GM08714 (cell line): ENCODE results near the gene CORIN.
"Not testable (repeated sequence)": the region's sequence is repeated elsewhere in the genome, so short reads cannot be mapped to it uniquely, and the experiment has no call there.

Experiments
- H3K4me3 ChIP-seq: fragments of 200-500 bp; sonication (Bioruptor generic); 2 replicates; pipeline ENCODE4 v1.5.1; 2014; ENCODE audit warnings: mild to moderate bottlenecking, low read length, inconsistent platforms
- ZNF274 ChIP-seq: IDR thresholded peaks from 2 replicates; pipeline ENCODE4 v1.6.1; 2012; ENCODE audit warnings: mild to moderate bottlenecking, low read depth, low read length

Gene CORIN

DNA sequence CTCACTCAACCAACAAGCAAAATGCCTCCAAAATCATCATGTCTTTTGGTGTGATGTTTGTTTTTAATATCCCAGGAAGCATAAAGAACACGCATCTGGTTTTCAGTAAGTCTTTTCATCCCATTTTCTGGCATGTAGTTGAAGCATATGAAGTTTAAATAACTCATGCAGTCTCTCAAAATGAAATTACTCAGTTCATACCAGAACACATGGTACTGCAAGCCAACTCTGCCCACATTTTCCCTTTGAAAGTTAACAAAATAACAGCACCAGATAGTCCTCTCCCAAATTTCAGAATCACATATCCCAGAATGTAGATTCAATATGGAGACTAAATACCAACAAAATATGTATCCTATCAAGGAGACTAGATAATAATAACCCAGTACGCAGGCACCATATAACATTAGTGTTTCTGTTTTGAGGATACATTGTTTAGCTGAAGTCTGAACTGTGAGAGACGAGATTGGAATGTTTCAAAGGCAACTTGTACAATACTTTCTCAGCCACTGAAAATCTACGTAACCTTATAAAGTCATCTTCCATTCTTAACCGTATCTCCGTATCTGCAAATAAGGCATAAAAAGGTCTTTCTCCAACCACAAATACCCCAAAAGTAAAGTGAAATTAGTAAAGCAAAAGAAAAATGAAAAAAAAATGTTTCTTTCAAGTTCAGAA is 23.1 kb downstream of the CORIN start:
- H3K4me3 ChIP-seq: no peak overlapping the region
- TF ChIP-seq ZNF274: no peak

DNA sequence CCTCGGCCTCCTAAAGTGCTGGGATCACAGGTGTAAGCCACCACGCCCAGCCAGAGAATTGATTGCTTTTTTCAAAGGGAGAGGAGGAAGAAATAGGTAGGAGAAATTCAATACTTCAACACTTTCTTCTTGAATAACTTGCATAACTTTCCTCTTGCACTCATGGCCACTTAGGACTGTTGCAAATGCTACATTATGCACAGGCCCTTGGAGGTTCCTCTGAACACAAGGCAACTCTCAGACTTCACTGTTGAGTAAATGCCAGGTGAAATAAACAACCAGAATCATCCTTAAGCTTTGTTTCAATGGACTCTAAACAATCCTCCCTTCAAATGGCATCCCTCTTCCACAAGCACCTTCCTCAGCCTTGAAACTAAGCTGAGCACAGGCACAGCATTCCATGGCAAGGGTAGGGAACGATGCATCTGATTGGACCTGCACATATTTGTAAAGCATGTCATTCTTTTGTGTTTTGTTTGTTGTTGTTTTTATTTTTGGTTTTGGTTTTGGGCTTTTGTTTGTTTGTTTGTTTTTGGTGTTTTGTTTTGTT is 28.1 kb downstream of the CORIN start:
- TF ChIP-seq ZNF274: no peak
- no peak overlapping the region for H3K4me3 ChIP-seq

DNA sequence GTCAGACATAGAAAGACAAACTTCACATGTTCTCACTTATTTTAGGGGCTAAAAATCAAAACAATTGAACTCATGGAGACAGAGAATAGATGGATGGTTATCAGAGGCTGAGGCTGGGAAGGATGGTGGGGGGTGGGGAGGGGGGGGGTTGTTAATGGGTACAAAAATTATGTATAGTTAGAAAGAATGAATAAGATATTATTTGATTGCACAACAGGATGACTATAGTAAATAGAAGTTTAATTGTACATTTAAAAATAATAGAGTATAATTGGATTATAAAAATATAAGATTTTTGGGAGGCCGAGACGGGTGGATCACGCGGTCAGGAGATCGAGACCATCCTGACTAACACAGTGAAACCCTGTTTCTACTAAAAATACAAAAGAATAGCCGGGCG is 33.3 kb downstream of the CORIN start:
- TF ChIP-seq ZNF274: no peak
- no peak overlapping the region for H3K4me3 ChIP-seq

DNA sequence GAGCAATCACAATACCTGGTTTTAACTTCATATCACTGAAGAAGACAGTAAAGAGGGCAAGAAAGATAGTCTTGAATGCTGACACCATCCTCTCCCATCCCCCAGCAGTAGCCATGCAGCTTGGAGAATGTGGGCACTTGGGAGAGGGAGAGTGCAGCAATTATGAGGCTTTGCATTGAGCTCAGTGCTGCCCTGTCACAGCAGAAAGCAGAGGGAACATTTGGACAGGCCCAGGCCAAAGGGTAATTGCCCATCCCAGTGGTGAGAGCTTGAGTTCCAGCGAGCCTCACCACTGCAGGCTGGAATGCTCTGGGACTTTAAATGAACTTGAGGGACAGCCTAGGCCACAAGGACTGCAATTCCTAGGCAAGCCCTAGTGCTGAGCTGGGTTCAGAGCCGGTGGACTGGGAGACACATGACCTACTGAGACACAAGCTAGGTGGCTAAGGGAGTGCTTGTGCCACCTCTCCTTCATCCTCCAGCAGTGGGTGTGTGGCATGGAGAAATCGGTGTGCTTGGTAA is 36.3 kb downstream of the CORIN start:
- TF ChIP-seq ZNF274: no peak
- no peak overlapping the region for H3K4me3 ChIP-seq

DNA sequence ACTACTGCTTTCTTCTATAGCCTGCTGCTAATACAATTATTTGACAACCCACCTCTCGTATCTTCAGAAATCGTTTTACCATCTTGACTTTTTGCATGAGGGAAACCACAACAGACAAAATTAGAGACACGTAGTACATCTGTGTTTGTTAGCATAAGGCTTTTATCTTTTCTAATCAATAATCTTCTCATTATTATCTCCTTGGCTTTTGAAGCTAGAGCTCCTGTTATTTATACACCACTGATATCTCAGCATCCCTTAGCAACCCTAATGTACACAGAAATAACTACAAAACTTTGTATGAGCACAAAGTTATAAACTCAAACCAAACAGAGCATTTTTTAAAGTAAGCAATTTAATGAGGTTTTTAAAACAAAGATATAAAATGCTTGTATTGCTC is 39.7 kb downstream of the CORIN start:
- no peak for TF ChIP-seq ZNF274

DNA sequence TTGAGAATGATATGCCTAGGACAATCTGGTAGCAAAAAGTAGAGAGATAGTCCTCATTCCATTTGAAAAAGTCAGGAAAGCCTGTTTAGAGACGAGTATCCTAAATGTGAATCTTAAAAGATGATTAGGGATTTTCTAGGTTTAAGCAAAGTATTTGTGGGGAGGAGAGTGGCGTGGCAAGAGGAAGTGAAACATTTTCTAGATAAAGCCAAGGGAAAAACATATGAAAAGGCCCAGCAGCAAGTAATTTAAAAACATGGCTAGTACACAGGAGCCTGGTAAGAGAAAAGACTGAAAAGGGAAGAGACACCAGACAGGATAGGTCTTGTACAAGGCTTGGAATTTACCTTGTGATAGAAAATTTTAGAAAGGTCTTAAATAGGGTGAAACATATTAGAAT is 45.9 kb downstream of the CORIN start:
- no peak overlapping the region for H3K4me3 ChIP-seq
- TF ChIP-seq ZNF274: no peak

More for the DNA sequence above, 39.7 kb downstream of the CORIN start:
- no peak overlapping the region for H3K4me3 ChIP-seq

DNA sequence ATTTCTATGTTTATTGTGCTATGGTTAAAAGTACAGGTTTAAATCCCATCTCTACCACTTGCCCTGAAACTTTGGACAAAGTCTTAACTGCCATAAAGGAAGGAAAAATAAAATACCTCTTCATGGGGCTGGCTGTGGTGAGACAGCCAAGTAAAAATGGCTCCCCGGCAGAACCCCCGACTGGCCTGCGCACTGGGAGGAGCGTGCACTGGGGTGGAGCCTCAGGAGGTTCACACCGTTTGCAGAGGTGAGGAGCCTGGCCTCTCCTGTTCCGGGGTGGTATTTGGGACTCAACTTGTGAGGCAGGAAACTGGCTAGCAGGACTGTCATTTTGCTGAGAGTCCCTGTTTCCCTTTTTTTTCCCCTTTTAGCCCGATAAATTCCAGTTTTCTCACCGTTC is 47.8 kb downstream of the CORIN start:
- no peak overlapping the region for H3K4me3 ChIP-seq
- TF ChIP-seq ZNF274: no peak

DNA sequence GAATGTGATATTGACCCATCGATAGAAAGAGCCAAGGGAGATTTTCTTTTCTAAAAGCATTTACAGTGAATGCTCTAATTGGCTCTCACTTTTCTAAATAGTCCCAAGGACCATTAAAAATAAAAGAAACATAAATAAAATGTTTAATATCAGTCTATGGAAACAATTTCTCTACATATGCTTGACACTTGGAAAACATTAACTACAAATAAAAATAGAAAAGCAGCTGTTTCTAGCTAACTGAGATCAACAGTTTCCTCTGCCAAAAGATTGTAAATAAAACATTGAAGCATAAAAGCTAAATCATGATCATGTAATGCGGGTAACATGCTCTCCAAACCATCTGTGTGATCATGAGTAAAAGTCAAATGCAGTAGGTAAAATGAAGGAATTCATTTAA is 49.7 kb downstream of the CORIN start:
- H3K4me3 ChIP-seq: no peak overlapping the region
- TF ChIP-seq ZNF274: no peak

DNA sequence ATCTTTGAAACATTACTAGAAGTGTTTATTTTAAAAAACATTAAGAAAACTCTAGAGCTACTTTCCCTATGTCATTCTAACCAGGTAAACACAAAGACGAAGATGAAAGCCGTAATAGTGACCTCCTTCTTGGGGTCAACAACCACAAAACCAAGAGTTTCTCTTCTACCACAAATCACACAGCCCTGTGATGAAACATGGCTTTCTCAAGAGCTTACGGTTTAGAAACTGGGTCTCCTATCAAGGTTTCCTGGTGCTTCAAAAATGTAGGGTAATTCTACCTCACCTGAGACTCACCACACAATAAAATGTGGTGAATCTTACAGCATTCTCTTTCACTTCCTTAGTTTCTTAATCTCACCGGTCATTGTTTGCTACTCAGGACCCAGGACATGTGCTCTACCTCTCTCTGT is 50.9 kb downstream of the CORIN start:
- TF ChIP-seq ZNF274: no peak
- no peak overlapping the region for H3K4me3 ChIP-seq

DNA sequence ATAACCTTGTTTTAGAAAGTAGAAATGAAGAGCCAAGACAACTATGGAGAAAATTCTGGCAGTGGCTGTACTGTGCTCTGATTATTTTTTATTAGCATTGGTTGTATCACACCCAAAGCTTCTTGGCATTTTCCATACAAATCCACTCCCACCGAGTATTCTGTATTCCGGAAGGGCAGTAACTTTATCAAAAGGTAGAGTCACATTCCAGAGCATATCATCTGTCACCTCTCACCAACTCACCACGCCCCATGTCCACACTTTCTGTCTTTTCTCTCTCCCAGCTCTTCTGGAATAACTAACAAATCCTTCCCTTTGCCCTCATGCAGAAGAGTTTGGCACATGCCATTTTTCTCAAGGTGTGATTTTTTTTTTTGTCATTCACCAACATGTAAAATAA is 52.7 kb downstream of the CORIN start:
- no peak overlapping the region for H3K4me3 ChIP-seq
- TF ChIP-seq ZNF274: no peak

DNA sequence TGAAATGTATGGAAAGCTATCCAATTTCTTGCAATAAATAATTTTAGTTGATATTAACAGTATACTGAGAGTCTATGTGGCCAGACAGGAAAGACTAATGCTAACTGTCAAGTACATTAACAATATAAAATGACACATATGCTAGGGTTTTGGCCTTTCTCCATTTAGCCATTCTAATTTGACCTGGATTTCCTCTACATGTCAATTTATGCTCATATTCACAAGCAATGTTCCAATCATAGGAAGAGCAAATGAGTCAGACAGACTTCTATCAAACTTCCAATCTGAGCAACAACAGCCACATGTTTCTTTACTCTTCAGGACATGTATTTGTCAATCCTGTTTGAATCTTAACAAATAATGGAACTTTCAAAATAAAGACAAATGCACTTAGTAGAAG is 53.6 kb downstream of the CORIN start:
- no peak overlapping the region for H3K4me3 ChIP-seq
- no peak for TF ChIP-seq ZNF274

DNA sequence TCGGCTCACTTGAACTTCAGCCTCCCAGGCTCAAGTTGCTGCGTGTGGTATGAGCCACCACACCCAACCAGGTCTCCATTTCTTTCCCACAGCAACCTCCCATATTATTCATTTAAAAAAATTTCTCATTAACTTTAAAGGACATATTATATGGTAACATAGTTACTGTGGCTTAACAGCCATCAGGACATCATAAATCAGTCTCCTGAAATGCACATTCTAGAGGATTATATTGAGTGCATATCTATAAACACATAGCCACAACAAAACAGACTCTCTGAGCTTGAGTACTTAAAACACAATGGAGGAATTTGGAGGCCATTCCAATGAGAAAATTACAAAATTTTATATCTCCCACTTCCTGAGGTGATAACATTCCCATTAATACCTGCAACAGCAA is 61.5 kb downstream of the CORIN start:
- TF ChIP-seq ZNF274: no peak
- H3K4me3 ChIP-seq: no peak overlapping the region

DNA sequence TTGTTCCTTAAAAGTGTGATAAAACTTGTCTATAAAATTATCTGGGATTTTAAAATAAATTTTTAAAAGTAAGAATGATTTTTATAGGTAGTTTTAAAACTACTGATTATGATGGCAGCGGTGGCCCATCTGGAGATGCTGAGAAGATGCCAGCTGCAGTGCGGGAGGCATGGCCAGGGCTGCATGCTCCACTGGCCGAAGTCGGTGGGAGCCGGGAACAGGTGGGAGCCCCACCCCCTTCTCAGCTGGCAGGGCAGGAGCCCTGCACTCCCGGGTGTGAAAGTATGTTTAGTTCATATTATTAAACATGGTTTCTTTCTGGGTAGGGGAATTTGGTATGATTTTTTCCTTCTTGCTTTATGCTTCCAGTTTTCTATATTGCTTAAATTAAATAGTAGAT is 63.8 kb downstream of the CORIN start:
- H3K4me3 ChIP-seq: no peak overlapping the region
- no peak for TF ChIP-seq ZNF274

DNA sequence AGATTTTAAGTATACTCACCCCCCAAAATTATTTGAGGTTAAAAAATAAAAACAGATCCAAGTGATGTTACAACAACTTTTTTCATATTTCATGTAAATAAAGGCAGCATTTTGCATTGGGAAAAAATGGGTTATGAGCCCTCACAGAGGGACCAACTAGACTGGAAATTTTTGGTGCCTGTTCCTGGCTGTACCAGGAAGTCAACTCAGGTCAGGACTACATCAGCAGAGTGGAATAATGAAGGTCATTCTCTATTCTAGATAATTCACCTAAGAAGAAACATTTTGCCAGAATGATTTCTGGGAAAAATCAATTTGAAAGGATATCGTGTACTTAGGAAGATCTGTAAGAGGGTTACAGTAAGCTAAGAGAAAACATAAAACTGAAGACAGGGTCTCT is 66.8 kb downstream of the CORIN start:
- TF ChIP-seq ZNF274: no peak
- H3K4me3 ChIP-seq: no peak overlapping the region

DNA sequence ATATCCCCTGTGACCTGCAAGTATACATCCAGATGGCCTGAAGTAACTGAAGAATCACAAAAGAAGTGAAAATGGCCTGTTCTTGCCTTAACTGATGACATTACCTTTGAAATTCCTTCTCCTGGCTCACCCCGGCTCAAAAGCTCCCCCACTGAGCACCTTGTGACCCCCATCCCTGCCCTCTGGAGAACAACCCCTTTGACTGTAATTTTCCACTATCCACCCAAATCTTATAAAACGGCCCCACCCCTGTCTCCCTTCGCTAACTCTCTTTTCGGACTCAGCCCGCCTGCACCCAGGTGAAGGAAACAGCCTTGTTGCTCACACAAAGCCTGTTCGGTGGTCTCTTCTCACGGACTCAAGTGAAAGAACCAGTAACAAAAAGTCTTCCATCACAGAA is 69.9 kb downstream of the CORIN start:
- H3K4me3 ChIP-seq: not testable (repeated sequence)

DNA sequence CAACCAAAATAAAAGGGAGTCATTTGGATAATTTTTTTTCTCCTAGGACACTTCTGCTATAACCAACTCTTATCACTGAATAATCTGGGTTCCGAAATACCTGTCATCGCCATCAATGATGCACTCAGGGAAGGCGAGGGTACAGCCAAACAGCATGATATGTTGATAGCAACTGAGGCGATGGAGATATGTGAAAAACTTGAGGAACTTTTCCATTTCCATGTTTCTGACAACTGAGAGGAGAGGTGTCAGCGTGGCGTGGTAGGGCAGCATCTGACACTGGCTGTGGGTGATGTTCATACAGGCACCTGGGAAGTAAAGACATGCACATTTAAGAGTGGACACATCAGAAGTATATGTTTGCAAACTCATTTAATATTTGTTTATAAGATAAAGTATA is 74.6 kb downstream of the CORIN start:
- no peak for TF ChIP-seq ZNF274
- H3K4me3 ChIP-seq: no peak overlapping the region
